GM18508 (cell line): Measurements from ENCODE around the gene RHBDL1.
"Not testable (repeated sequence)": the region's sequence is repeated elsewhere in the genome, so short reads cannot be mapped to it uniquely, and the experiment has no call there.

Experiments used
- ATAC-seq: cut with Tn5 transposase; IDR thresholded peaks from one replicate; pipeline ENCODE4 v1.9.1; 2021; ENCODE audit warnings: moderate number of reproducible peaks; ENCODE audit not compliant: insufficient read depth, unreplicated experiment

The RHBDL1 gene

DNA sequence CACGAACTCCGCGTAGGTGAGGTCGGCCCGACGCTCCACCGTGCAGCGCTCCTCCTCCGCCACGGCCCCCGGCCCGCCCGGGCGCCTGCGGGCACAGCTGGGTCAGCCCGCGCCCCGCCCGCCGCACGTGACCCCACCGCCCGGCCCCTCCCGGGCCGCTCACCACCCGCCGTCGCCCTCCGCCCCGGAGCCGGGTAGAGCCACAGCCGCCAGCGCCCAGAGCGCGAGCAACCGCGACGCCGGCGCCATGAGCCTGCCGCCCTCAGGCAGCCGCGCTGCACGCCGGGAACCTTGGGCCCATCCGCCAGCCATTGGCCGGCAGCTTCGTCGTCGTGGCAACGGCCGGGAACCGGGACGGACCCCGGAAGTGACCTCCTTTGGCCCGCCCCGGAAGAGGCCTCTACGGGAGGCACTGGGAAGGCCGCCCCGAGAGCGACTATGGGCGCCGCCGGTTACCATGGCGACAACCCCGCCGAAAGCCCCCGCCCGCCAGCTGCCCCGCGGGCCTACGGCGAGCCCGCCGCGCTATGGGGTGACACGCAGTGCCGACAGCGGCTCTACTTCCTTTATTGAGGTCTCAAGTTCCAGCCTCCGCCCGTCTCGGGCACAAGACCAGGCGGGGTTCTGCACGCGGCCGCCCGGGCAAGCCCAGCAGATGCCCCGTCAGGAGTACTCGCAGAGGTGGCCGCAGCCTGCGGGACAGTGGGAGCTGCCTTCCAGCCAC lies 8.8 kb downstream of the RHBDL1 start, which contains the start of gene JMJD8:
Gene JMJD8 (minus strand): TSS at position 264 of the 724 bp plus-strand sequence. CDS start 15 bp downstream, at position 249.
- ATAC-seq, result peak; percentile 52

DNA sequence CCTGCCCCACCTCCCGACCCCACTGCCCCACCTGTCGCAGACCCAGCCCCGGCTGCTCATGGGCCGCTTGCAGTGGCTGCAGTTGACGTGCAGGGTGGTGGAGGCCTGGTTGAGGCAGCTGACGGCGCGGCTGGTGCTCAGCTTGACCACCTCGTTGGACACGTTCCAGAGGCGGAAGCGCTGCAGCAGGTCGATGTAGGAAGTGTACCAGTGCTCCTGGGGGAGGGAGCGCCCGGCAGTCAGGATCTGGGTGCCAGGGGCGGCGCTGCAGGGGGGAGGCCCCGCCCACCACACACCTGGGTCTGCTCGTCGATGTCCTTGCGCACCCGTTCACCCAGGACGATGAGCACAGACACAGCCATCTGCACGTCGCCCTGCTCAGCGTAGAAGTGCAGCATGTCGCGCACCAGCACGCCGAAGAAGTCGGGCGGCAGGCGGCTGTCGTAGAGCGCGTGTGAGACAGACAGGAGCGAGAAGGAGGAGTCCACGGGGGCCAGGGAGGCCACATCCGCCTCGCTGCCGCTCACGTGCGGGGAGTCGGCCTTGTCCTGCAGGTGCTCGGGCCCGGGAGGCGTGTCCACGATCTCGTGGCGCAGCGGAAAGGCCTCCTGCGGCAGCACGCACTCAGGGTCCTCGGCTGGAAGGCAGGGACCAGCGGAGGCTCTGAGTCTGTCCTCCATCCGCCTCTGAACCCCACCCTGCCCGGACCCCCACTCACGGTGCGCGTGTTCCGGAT lies 9.7 kb downstream of the RHBDL1 start:
- ATAC-seq, result no peak

DNA sequence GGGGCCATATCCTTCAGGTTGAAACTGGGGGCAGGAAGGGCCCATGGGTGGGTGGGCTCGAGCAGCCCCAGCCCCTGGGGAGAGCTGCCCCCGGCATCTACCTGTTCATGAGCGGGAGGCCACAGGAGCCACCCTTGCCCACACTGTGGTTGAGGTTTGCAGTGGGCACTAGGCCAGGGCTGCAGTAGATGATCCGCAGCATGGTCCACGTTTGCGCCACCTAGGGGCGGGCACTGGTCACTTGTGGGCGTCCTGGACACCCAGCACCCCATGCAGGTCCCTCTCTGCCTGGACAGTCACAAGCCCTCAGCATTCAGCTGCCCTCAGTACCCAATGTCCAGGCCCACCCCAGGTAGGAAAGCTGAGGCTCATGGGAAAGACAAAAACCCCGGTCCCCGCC lies 10.5 kb downstream of the RHBDL1 start:
- no peak for ATAC-seq

- ATAC-seq, result no peak
These were observed 11.2 kb downstream of the RHBDL1 start for GRCh38 chr16:686459-687260.

GRCh38 chr16:687499-687898 lies 12.0 kb downstream of the RHBDL1 start:
- no peak for ATAC-seq

GRCh38 chr16:689175-689897 lies 13.9 kb downstream of the RHBDL1 start:
- no peak for ATAC-seq

GRCh38 chr16:691242-691641 lies 15.8 kb downstream of the RHBDL1 start:
- not testable (repeated sequence) for ATAC-seq

DNA sequence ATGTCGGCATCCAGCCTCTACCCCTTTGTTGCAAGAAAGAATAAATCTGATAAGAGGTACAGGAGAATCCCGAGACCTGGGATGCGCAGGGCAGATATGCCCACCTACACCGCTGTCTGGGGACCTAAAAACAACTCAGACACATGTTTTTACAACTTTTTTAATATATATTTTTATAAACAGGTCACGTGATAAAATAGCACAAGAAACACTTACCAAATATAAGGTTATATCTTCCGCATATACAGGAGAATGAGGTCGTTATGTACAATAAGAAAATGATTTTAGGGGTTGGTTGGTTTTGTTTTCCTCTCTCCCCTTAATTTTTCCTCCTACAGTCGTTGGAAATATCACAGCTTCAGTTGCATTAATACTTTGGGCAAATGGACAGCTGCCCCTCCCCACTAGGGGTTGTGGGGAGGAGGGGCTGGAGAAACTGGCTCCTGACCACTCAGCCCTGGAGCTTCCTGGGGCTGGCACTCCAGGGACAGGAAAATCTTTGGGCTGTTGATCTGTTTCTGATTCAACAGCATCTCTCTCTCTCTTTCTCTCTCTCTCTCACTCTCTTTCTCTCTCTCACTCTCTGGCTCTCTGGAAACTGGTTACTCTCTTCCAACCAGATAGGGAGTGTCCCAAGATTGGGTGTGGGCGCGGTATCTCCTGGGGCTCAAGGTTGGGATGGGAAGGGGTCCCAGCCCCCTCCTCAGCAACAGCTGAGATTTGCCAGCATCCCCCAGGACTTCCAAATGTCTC lies 17.1 kb downstream of the RHBDL1 start:
- ATAC-seq, result no peak

GRCh38 chr16:693364-693763 lies 17.9 kb downstream of the RHBDL1 start:
- no peak for ATAC-seq

GRCh38 chr16:693766-694165 lies 18.3 kb downstream of the RHBDL1 start:
- ATAC-seq, result no peak

- ATAC-seq, result no peak
These were observed 18.9 kb downstream of the RHBDL1 start for GRCh38 chr16:694187-694862.

DNA sequence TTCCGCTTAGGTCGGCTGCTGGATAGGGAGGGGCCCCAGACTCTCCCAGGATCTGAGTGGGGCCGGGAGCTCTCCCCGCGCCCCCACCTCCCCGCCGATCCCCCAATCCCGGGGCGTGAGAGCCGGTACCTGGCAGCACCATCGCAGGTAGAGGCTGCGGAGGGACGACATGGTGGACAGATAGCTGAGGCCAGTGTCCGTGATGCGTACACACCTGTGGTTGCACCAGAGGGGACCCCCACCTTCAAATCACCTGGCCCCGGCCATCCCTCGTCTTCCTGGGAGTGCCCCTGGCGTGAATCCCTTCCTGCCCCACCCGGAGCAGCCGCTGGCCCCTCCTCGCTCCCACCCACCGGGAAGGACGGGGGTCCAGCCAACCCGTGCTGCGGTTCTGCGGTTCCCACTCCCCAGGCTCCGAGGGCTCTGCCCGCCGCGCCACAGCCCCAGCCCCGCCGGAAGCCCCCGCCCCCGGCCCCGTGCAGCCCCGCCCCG lies 19.4 kb downstream of the RHBDL1 start:
- ATAC-seq, result no peak

DNA sequence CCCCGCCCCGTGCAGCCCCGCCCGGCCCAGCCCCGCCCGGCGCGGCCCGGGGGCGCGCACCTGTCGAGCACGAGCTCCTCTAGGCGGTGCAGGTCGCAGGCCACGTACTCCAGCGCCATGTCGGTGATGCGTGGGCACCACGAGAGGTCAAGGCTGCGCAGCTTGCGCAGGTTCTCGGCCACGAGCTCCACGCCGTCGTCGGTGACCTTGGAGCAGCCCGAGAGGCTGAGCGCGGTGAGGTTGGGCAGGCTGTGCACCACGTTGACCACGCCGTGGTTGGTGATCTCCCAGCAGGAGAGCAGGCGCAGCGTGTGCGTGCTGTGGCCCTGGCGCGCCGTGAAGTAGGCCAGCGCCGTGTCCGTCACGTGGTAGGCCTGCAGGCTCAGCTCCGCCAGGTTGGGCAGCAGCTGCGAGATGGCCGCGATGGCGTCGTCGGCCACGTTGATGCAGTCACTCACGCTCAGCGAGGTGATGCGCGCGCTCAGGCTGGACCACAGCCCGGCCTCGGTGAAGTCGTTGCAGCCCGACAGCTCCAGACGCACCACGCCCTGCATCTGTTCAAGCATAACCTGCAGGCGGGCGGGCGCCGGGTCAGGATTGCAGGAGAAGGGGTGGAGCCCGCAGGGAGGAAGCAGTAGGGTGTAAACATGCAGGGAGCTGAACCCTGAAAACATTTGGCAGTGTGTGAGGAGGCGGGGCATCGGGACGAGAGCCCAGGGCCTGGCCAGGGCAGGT lies 20.1 kb downstream of the RHBDL1 start:
- no peak for ATAC-seq

DNA sequence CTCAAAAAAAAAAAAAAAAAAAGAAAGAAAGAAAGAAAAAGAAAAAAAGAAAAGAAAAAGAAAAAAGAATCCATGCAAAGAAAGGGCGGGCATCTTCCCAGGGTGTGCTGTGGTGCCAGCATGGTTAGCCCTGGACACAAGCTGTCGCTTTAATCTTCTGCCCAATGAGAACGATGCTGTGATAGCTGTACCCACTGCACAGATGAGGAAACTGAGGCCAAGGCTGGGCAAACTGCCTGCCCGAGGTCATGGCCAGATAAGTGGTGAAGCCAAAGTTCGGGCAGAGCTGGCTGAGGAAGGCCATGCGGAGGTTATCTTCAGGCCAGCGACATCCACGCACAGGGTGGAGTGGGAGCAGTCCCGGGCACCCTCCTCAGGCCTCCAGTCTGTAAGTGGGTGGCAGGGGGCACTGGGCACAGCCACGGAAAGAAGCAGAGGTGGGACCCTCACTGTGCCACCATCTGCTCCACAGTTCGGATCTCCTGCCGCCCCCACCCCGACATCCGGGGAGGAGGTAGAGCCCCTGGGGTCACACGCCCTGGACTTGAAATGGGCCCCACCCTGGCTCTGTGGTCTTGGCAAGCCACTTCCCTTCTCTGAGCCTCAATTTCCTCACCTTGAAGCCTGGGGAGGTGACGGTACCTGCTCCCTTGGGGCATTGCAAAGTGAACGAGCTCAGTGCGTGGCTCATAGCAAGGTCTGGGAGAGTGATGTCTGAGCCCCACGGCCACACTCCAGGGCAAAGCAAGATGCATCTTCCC lies 23.6 kb downstream of the RHBDL1 start:
- no peak for ATAC-seq

DNA sequence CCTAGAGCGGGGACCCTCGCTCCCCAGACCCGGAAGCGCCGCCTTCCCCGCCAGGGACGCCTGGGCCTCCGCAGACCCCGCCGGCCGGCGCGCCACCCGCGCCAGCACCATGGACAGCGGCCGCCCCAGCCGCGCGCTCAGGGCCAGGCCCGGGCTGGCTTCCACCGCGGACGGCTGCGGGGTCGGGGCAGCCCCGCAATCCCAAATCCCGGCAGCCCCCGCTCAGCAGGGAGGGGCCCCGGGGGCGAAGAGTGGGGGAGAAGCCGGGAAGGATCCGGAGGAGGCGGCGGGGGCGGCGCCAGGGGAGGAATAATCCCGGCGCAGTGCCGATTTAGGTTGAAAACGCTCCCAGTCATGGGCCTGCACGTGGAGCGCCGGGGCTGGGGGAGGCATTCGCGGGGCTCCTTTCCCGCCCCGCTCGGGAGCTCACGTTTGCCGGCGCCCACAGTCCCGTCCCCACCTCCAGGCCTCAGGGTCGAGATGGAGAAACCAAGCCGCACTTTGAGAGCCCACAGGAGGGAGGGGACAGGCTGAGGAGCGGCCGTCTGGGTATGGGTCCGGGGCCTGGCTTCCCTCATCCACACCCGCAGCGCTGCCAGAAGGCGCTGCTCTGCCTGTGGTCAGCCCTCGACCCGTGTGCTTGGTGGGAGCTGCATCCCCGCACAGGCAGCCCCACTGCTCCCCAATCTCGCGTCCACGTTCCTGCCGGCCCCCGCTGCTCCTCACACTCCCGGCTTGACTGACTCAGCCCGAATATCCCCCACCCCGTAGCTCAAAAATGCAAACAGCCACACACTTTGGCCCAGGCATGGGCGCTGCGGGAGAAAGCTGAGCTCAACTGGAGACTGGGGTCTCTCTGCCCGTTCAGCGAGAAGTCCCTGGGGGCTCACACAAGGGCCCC lies 25.5 kb downstream of the RHBDL1 start:
- ATAC-seq, result no peak

- ATAC-seq, result no peak
These were observed 26.9 kb downstream of the RHBDL1 start for GRCh38 chr16:702341-702740.

DNA sequence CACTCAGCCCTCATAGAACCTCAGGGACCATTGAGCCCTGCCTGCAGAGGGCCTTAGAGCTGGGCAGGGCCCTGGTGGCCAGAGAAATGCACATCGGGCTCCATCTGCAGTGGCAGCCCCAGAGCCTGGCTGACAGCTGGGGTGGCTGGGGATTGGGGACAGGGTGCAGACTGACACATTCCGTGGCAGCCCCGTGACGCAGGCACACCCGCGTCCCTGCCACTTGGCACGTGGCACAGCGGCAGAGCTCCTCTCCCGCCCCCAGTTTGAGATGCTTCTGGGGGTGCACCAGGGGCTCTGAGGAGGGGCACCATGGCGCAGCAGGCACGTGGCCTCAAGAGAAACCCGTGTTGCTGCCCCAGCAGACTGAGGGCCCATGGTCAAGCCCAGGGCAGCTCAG lies 27.9 kb downstream of the RHBDL1 start:
- ATAC-seq, result no peak
